ENCODE results near the gene AIP.

GRCh38 chr11:67507242-67507863 lies 24.5 kb downstream of the AIP start:
- TF ChIP-seq CTCF (IDR thresholded peaks at IDR 0.05; ENCODE audit: control extremely low read depth in 1 of 3, insufficient read depth in 1 of 3, low read depth in 1 of 3, low read length in 3 of 3) (no peak), BRCA1 (IDR thresholded peaks at IDR 0.05; ENCODE audit: low read depth, low read length) (no peak), NANOG (IDR thresholded peaks at IDR 0.05; ENCODE audit: insufficient read depth, low read depth, low read length, poor library complexity, severe bottlenecking) (no peak), NRF1 (IDR thresholded peaks at IDR 0.05; ENCODE audit: low read depth, low read length) (no peak), EGR1 (IDR thresholded peaks at IDR 0.05; ENCODE audit: borderline replicate concordance, low read depth, low read length) (no peak), SRF (IDR thresholded peaks at IDR 0.05; ENCODE audit: low read depth, low read length) (no peak), POLR2AphosphoS5 (IDR thresholded peaks at IDR 0.05; ENCODE audit: low read depth, low read length) (no peak), POLR2A (IDR thresholded peaks at IDR 0.05; ENCODE audit: control extremely low read depth in 1 of 2, low read depth in 2 of 2, low read length in 2 of 2) (no peak), JUN (IDR thresholded peaks at IDR 0.05; ENCODE audit: low read depth, low read length) (no peak), BACH1 (IDR thresholded peaks at IDR 0.05; ENCODE audit: low read length) (no peak), TAF1 (IDR thresholded peaks at IDR 0.05; ENCODE audit: low read depth, low read length) (no peak), SIRT6 (IDR thresholded peaks at IDR 0.05; ENCODE audit: low read length) (no peak), EZH2 (IDR thresholded peaks at IDR 0.05; ENCODE audit: low read depth, low read length, severe bottlenecking) (no peak), SIN3A (conservative IDR thresholded peaks at IDR 0.05 in 1 of 2, IDR thresholded peaks at IDR 0.05 in 1 of 2; ENCODE audit: low read depth in 1 of 2, low read length in 2 of 2) (no peak)

All from H1 (cell line).